IMR-90 (cell line): Measurements from ENCODE around the gene SEPHS2. TPM values are rescaled to one million over a fixed set of nuclear protein-coding genes. Genes with fewer than 3 reads are reported as not detected.
"Not testable (repeated sequence)": the region's sequence is repeated elsewhere in the genome, so short reads cannot be mapped to it uniquely, and the experiment has no call there.

Experiments used
- ATAC-seq: fragments of 200-7000 bp; cut with Tn5 transposase; 2 replicates; pipeline ENCODE4 v1.9.1; 2020; ENCODE audit warnings: low read depth, mild to moderate bottlenecking, moderate library complexity
- BruUV-seq: library from RNA; stranded (reverse); fragments of 400-500 nt; replicated peaks from 2 replicates; lab custom pipeline; 2021; lab: Mats Ljungman, UMichigan
- CTCF ChIA-PET: fragments of 300-600 bp; formaldehyde crosslinking; extraction: SDS; loops from one replicate; lab custom pipeline; 2021; ENCODE audit warnings: antibody characterized with exemption; lab: Yijun Ruan, JAX
- POLR2A ChIA-PET: fragments of 300-600 bp; sonication (Branson Sonifier 250); formaldehyde crosslinking; loops from one replicate; lab custom pipeline; 2022; ENCODE audit warnings: antibody characterized with exemption; ENCODE audit not compliant: unreplicated experiment; lab: Charles Lee
- DNase-seq: peaks from one replicate; pipeline ENCODE4 v3.0.0; 2013
- H2AFZ ChIP-seq: replicated peaks from 2 replicates; pipeline ENCODE3; 2013; ENCODE audit warnings: low read length, mild to moderate bottlenecking; ENCODE audit not compliant: poor library complexity
- H2AK5ac ChIP-seq: 2 replicates; pipeline ENCODE4 v1.6.1; 2013; ENCODE audit warnings: low read depth, low read length, inconsistent platforms
- H2AK9ac ChIP-seq: replicated peaks from 2 replicates; pipeline ENCODE3; 2013; ENCODE audit warnings: mild to moderate bottlenecking, low read depth, low read length, moderate library complexity; ENCODE audit not compliant: poor library complexity
- H2BK120ac ChIP-seq: 2 replicates; pipeline ENCODE4 v1.6.1; 2013; ENCODE audit warnings: low read depth, low read length, inconsistent platforms
- H2BK15ac ChIP-seq: 3 replicates; pipeline ENCODE4 v1.6.1; 2013; ENCODE audit warnings: low read depth, low read length, inconsistent platforms
- H2BK20ac ChIP-seq: 2 replicates; pipeline ENCODE4 v1.6.1; 2013; ENCODE audit warnings: low read depth, mild to moderate bottlenecking, inconsistent platforms, low read length, moderate library complexity
- H2BK5ac ChIP-seq: 2 replicates; pipeline ENCODE4 v1.6.1; 2013; ENCODE audit warnings: mild to moderate bottlenecking, low read depth, low read length, inconsistent platforms; ENCODE audit not compliant: poor library complexity, severe bottlenecking
- H3K14ac ChIP-seq: replicated peaks from 2 replicates; pipeline ENCODE4 v1.6.1; 2013; ENCODE audit warnings: low read depth, low read length, inconsistent platforms
- H3K18ac ChIP-seq: 2 replicates; pipeline ENCODE4 v1.6.1; 2013; ENCODE audit warnings: low read depth, low read length, control low read depth
- H3K23ac ChIP-seq: 2 replicates; pipeline ENCODE4 v1.6.1; 2013; ENCODE audit warnings: low read depth, low read length, inconsistent platforms
- H3K27ac ChIP-seq: 2 replicates; pipeline ENCODE4 v1.5.1; 2013; ENCODE audit warnings: mild to moderate bottlenecking, control low read depth, low read length; ENCODE audit not compliant: insufficient read depth
- H3K27me3 ChIP-seq: 2 replicates; pipeline ENCODE4 v1.6.1; 2013; ENCODE audit warnings: low read length; ENCODE audit not compliant: control insufficient read depth, insufficient read depth
- H3K36me3 ChIP-seq: 2 replicates; pipeline ENCODE4 v1.6.1; 2013; ENCODE audit warnings: low read length, mixed read lengths; ENCODE audit not compliant: control insufficient read depth, insufficient read depth
- H3K4ac ChIP-seq: 2 replicates; pipeline ENCODE4 v1.6.1; 2013; ENCODE audit warnings: low read depth, low read length, inconsistent platforms
- H3K4me1 ChIP-seq: 2 replicates; pipeline ENCODE4 v1.6.1; 2013; ENCODE audit warnings: low read length, mixed read lengths; ENCODE audit not compliant: control insufficient read depth, insufficient read depth
- H3K4me2 ChIP-seq: 2 replicates; pipeline ENCODE4 v1.6.1; 2013; ENCODE audit warnings: low read depth, mild to moderate bottlenecking, control low read depth, low read length, moderate library complexity
- H3K4me3 ChIP-seq: 2 replicates; pipeline ENCODE4 v1.5.1; 2013; ENCODE audit warnings: low read depth, mild to moderate bottlenecking, control low read depth, low read length, moderate library complexity; ENCODE audit not compliant: insufficient read depth
- H3K56ac ChIP-seq: 2 replicates; pipeline ENCODE4 v1.6.1; 2013; ENCODE audit warnings: low read length, inconsistent platforms; ENCODE audit not compliant: insufficient read depth; ENCODE audit errors: extremely low read depth
- H3K79me1 ChIP-seq, 2 experiments: 2 replicates each; pipeline ENCODE4 v1.6.1; 2013; ENCODE audit warnings: low read length in 2 of 2, inconsistent platforms in 1 of 2, low read depth in 1 of 2
- H3K9ac ChIP-seq: 2 replicates; pipeline ENCODE4 v1.6.1; 2013; ENCODE audit warnings: low read depth, low read length, control low read depth
- H3K9me1 ChIP-seq: 2 replicates; pipeline ENCODE4 v1.6.1; 2013; ENCODE audit warnings: low read length, inconsistent platforms; ENCODE audit not compliant: insufficient read depth
- H3K9me3 ChIP-seq: 2 replicates; pipeline ENCODE4 v1.6.1; 2013; ENCODE audit warnings: low read length; ENCODE audit not compliant: control insufficient read depth, insufficient read depth
- H4K20me1 ChIP-seq: 2 replicates; pipeline ENCODE4 v1.6.1; 2013; ENCODE audit warnings: low read length, inconsistent platforms; ENCODE audit not compliant: insufficient read depth
- H4K5ac ChIP-seq: 2 replicates; pipeline ENCODE4 v1.6.1; 2013; ENCODE audit warnings: mild to moderate bottlenecking, low read depth, low read length, control low read depth
- H4K8ac ChIP-seq, 2 experiments: 2 replicates each; pipeline ENCODE4 v1.6.1; 2013; ENCODE audit warnings: low read depth in 2 of 2, low read length in 2 of 2, control low read depth in 1 of 2, inconsistent platforms in 1 of 2
- H4K91ac ChIP-seq: 2 replicates; pipeline ENCODE4 v1.6.1; 2013; ENCODE audit warnings: low read depth, low read length, inconsistent platforms; ENCODE audit not compliant: insufficient read depth
- WGBS, 2 experiments: methylation state at CpG; one replicate each; pipeline versions ENCODE4 v1.1.5 to v1.1.7; 2013; ENCODE audit warnings: missing lambda C conversion rate in 2 of 2; ENCODE audit not compliant: insufficient read length in 1 of 2; ENCODE audit errors: extremely low coverage in 2 of 2; 5-methylcytosine and 5-hydroxymethylcytosine counted together
- dilution Hi-C: fragments of 300-500 bp; cut with HindIII; formaldehyde crosslinking; loops from one replicate; pipeline ENCODE4 v1.14.3; 2018; ENCODE audit warnings: low sequenced_read_pairs; ENCODE audit not compliant: unreplicated experiment
- in situ Hi-C: fragments of 300-500 bp; cut with MboI; formaldehyde crosslinking; loops from 3 replicates; pipeline ENCODE4 v1.14.3; 2019; ENCODE audit warnings: low sequenced_read_pairs, inconsistent platforms, mixed read lengths
- intact Hi-C: fragments of 100-400 bp; cut with micrococcal nuclease; formaldehyde crosslinking; loops from 2 replicates; pipeline ENCODE4 v1.10.0; 2022
- polyA plus RNA-seq, 3 experiments: library from polyadenylated mRNA; depleted of rRNA; stranded (reverse); fragments of >200 nt; gene quantifications; 2 replicates each; pipeline ENCODE4 v1.2.3, GENCODE V29; 2012; ENCODE audit warnings: low replicate concordance in 1 of 3
- total RNA-seq: library from RNA; depleted of rRNA; stranded (reverse); fragments of >200 nt; gene quantifications from 2 replicates; pipeline ENCODE4 v1.2.3, GENCODE V29; 2012

Gene SEPHS2
- total and polyA plus RNA-seq, 2 of the 4 experiments (the other 2 are of a cell fraction) = 10.4 to 31.4 TPM

- H3K36me3 ChIP-seq, H3K79me1 ChIP-seq, DNase-seq, H2BK15ac ChIP-seq, H3K56ac ChIP-seq, H4K5ac ChIP-seq, H2BK20ac ChIP-seq, H3K9ac ChIP-seq, H3K4me2 ChIP-seq, ATAC-seq, H3K14ac ChIP-seq, H3K9me3 ChIP-seq, H2BK120ac ChIP-seq, H3K23ac ChIP-seq, H4K20me1 ChIP-seq, H3K27ac ChIP-seq, H3K4me1 ChIP-seq, dilution Hi-C loops, H3K4me3 ChIP-seq, H4K91ac ChIP-seq, CTCF ChIA-PET, H2BK5ac ChIP-seq, H3K9me1 ChIP-seq, POLR2A ChIA-PET, BruUV-seq, H4K8ac ChIP-seq, H2AFZ ChIP-seq, H3K4ac ChIP-seq, H2AK9ac ChIP-seq, H3K18ac ChIP-seq, in situ Hi-C loops, intact Hi-C loops, H2AK5ac ChIP-seq: not testable (repeated sequence)
- WGBS, 2 experiments = 40% methylated on average over 1 of the region's 3 CpGs; no CpG with 5 or more reads in 1 of the 2 experiments
- peaks cover 55% of the 10 kb centered on the region for H3K27me3 ChIP-seq
Measured at GRCh38 chr16:30477773-30478172, 32.1 kb upstream of the SEPHS2 start.
